ENCODE measurements around the gene IRF9. TPM values are rescaled to one million over a fixed set of nuclear protein-coding genes. Genes with fewer than 3 reads are reported as not detected.

IRF9 gene
- total RNA-seq, 3 donors from 2014 or later = 44.6 to 76.0 (median 54.7) TPM

GRCh38 chr14:24136684-24137528, 24.2 kb upstream of the IRF9 start:
- intact Hi-C loops (cut with DNase I; ENCODE audit: low total_unique reads) = no loop called here
- H3K4me1 ChIP-seq = peaks cover 5 to 16% of the 10 kb centered on the region in 2 donors
- TF ChIP-seq CTCF (IDR thresholded peaks at IDR 0.05) (no peak), POLR2AphosphoS5 (IDR thresholded peaks at IDR 0.05) (no peak), POLR2A (IDR thresholded peaks at IDR 0.05) (no peak)

GRCh38 chr14:24137529-24138395, 23.3 kb upstream of the IRF9 start:
- DNase-seq (ENCODE audit: low spot score in 2 of 2) = no peak
- Histone ChIP-seq H3K27me3 (no peaks in the 10 kb centered on the region), H3K36me3 (no peaks in the 10 kb centered on the region), H3K4me3 (no peak overlapping the region), H3K27ac (peak overlapping the region; percentile 49 to 92), H3K4me1 (peaks cover 5 to 16% of the 10 kb centered on the region in 2 donors), H3K9me3 (no peaks in the 10 kb centered on the region)
- intact Hi-C loops (cut with DNase I; ENCODE audit: low total_unique reads) = no loop called here
- TF ChIP-seq CTCF (IDR thresholded peaks at IDR 0.05) = no peak
- no peak for TF ChIP-seq POLR2A (IDR thresholded peaks at IDR 0.05)
- no peak for TF ChIP-seq POLR2AphosphoS5 (IDR thresholded peaks at IDR 0.05)

More at GRCh38 chr14:24136684-24137528, 24.2 kb upstream of the IRF9 start:
- Histone ChIP-seq H3K4me3 (peak overlapping the region; percentile 93 to 99 (median 97)), H3K27me3 (no peaks in the 10 kb centered on the region), H3K27ac (peak overlapping the region; percentile 92 to 96), H3K9me3 (no peaks in the 10 kb centered on the region), H3K36me3 (no peaks in the 10 kb centered on the region)
- no peak for DNase-seq (ENCODE audit: low spot score in 2 of 2)

- H3K27ac ChIP-seq = peak overlapping the region; percentile 49 to 86
- no peak overlapping the region for H3K4me3 ChIP-seq
- H3K9me3 ChIP-seq = no peaks in the 10 kb centered on the region
- H3K27me3 ChIP-seq = no peaks in the 10 kb centered on the region
- DNase-seq (ENCODE audit: low spot score in 2 of 2) = no peak
- intact Hi-C loops (cut with DNase I; ENCODE audit: low total_unique reads) = no loop called here
- TF ChIP-seq POLR2AphosphoS5 (IDR thresholded peaks at IDR 0.05) (no peak), POLR2A (IDR thresholded peaks at IDR 0.05) (no peak), CTCF (IDR thresholded peaks at IDR 0.05) (no peak)
- H3K4me1 ChIP-seq = peaks cover 5 to 16% of the 10 kb centered on the region in 2 donors
- no peaks in the 10 kb centered on the region for H3K36me3 ChIP-seq
These were observed 22.4 kb upstream of the IRF9 start for GRCh38 chr14:24138396-24139271.

- intact Hi-C loops (cut with DNase I; ENCODE audit: low total_unique reads) = no loop called here
- Histone ChIP-seq H3K36me3 (no peaks in the 10 kb centered on the region), H3K4me3 (no peak overlapping the region), H3K4me1 (peaks cover 5 to 16% of the 10 kb centered on the region in 2 donors), H3K27ac (peak overlapping the region in 1 of 2 donors; percentile 86), H3K9me3 (no peaks in the 10 kb centered on the region), H3K27me3 (no peaks in the 10 kb centered on the region)
- DNase-seq (ENCODE audit: low spot score in 2 of 2) = no peak
- TF ChIP-seq POLR2AphosphoS5 (IDR thresholded peaks at IDR 0.05) (no peak), CTCF (IDR thresholded peaks at IDR 0.05) (no peak), POLR2A (IDR thresholded peaks at IDR 0.05) (no peak)
These were observed 21.7 kb upstream of the IRF9 start for GRCh38 chr14:24139272-24139934.

Data from breast epithelium (tissue), 4 donors.